SHP77 (cell line): ENCODE results near the gene FOXO6.
"Not testable (repeated sequence)": the region's sequence is repeated elsewhere in the genome, so short reads cannot be mapped to it uniquely, and the experiment has no call there.

Source experiments
- DNase-seq, 2 experiments: peaks; one replicate each; lab custom pipeline; 2025; lab: John Stamatoyannopoulos, UW

The FOXO6 gene

GRCh38 chr1:41328780-41329640 is 32.2 kb upstream of the FOXO6 start:
- DNase-seq = no peak

- DNase-seq = no peak
Observed at GRCh38 chr1:41329662-41330587, 31.3 kb upstream of the FOXO6 start.

- DNase-seq = peak in 1 of 2 experiments; percentile 15
Observed at GRCh38 chr1:41330588-41331545, 30.4 kb upstream of the FOXO6 start.

- DNase-seq = no peak
Observed at GRCh38 chr1:41331546-41331917, 29.7 kb upstream of the FOXO6 start.

GRCh38 chr1:41332161-41332560 is 29.1 kb upstream of the FOXO6 start:
- not testable (repeated sequence) for DNase-seq

GRCh38 chr1:41333146-41333784 is 28.0 kb upstream of the FOXO6 start:
- DNase-seq = no peak

GRCh38 chr1:41338820-41339219 is 22.4 kb upstream of the FOXO6 start:
- no peak for DNase-seq

- DNase-seq = no peak
Observed at GRCh38 chr1:41340655-41341364, 20.4 kb upstream of the FOXO6 start.

GRCh38 chr1:41341365-41341683 is 19.9 kb upstream of the FOXO6 start:
- no peak for DNase-seq

- no peak for DNase-seq
Observed at GRCh38 chr1:41341772-41342562, 19.3 kb upstream of the FOXO6 start.

- no peak for DNase-seq
Observed at GRCh38 chr1:41342774-41343355, 18.4 kb upstream of the FOXO6 start.

GRCh38 chr1:41343790-41344699 is 17.2 kb upstream of the FOXO6 start:
- no peak for DNase-seq

GRCh38 chr1:41344708-41345159 is 16.5 kb upstream of the FOXO6 start:
- no peak for DNase-seq

- no peak for DNase-seq
Observed at GRCh38 chr1:41345434-41346075, 15.7 kb upstream of the FOXO6 start.

- no peak for DNase-seq
Observed at GRCh38 chr1:41347276-41347675, 14.0 kb upstream of the FOXO6 start.

GRCh38 chr1:41348394-41348793 is 12.8 kb upstream of the FOXO6 start:
- no peak for DNase-seq

- no peak for DNase-seq
Observed at GRCh38 chr1:41349361-41350054, 11.7 kb upstream of the FOXO6 start.
